NT2/D1 (cell line): ENCODE results near the gene RAPGEF4.

Experiments
- SUZ12 ChIP-seq: IDR thresholded peaks from 2 replicates; pipeline ENCODE4 v1.6.1; 2011; ENCODE audit not compliant: insufficient read length, insufficient read depth; ENCODE audit errors: extremely low read depth
- YY1 ChIP-seq: IDR thresholded peaks from 2 replicates; pipeline ENCODE4 v1.6.1; 2011; ENCODE audit not compliant: insufficient read length, insufficient read depth
- ZNF274 ChIP-seq: IDR thresholded peaks from 2 replicates; pipeline ENCODE4 v1.6.1; 2011; ENCODE audit warnings: mild to moderate bottlenecking, low read depth, low read length

GRCh38 chr2:172834881-172835280 is 99.2 kb downstream of the RAPGEF4 start:
- TF ChIP-seq YY1: no peak
- no peak for TF ChIP-seq ZNF274
- no peak for TF ChIP-seq SUZ12
